RWPE1 (cell line): ENCODE results near the gene EFCAB14.
"Not testable (repeated sequence)": the region's sequence is repeated elsewhere in the genome, so short reads cannot be mapped to it uniquely, and the experiment has no call there.

Experiments
- CTCF ChIA-PET: fragments of 350-600 bp; sonication (Branson Sonifier 250); formaldehyde crosslinking; extraction: SDS; loops from one replicate; lab custom pipeline; 2021; lab: Yijun Ruan, JAX
- POLR2A ChIA-PET: fragments of 400-600 bp; formaldehyde crosslinking; extraction: SDS; loops from one replicate; lab custom pipeline; 2020; ENCODE audit warnings: antibody characterized with exemption; ENCODE audit not compliant: low non-redundant PET; lab: Yijun Ruan, JAX
- DNase-seq: peaks from one replicate; pipeline ENCODE4 v3.0.0; 2012; ENCODE audit warnings: low spot score
- H3K27ac ChIP-seq: fragments of 450-650 bp; 2 replicates; pipeline ENCODE4 v1.5.1; 2017
- CTCF ChIP-seq: fragments of 450-650 bp; conservative IDR thresholded peaks from 2 replicates; pipeline ENCODE4 v1.5.1; 2017; ENCODE audit warnings: low read depth, mild to moderate bottlenecking

The EFCAB14 gene

DNA sequence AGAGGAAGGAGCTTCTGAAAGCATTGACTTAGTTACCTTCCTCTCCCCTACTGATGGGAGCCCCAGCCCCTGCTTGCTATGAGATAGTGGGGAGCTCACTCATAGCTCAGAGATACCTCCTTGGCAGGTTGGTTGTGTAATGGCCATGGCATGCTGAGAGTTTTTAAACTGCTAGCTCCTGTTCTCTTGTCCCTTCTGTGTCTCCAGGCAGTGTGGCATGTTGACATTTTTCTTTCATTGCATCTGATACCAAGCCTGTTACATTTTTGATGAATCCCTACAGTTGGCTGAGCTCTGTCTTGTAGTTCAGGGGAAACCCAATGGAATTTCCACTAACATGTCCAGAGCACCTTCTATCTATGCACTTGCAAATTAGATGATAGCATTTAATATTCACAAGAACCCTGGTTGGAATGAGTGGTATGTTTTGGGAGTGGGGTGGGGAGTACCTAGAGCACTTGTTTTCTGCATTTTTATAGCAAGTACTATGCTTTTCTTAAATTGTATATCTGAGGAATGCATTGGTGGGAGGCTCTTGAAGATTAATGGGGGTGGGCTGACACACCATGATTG, 39.1 kb upstream of the EFCAB14 start:
- no peak for DNase-seq
- H3K27ac ChIP-seq: no peak overlapping the region
- POLR2A ChIA-PET: no interaction called here
- TF ChIP-seq CTCF: no peak
- CTCF ChIA-PET: no interaction called here

GRCh38 chr1:46757247-46757955, 38.5 kb upstream of the EFCAB14 start:
- CTCF ChIA-PET: no interaction called here
- peak; percentile 61 for DNase-seq
- POLR2A ChIA-PET: no interaction called here
- no peak overlapping the region for H3K27ac ChIP-seq
- TF ChIP-seq CTCF: no peak

GRCh38 chr1:46755121-46755520, 36.2 kb upstream of the EFCAB14 start:
- POLR2A ChIA-PET: no interaction called here
- CTCF ChIA-PET: no interaction called here
- no peak for TF ChIP-seq CTCF
- DNase-seq: no peak
- no peak overlapping the region for H3K27ac ChIP-seq

GRCh38 chr1:46754707-46755106, 35.8 kb upstream of the EFCAB14 start:
- H3K27ac ChIP-seq, POLR2A ChIA-PET, DNase-seq: not testable (repeated sequence)
- CTCF ChIA-PET: interaction anchor here (0.6 kb wide), 1 partner anchor 27 kb away, joined by 3 read pairs; no protein-coding TSS in a partner anchor

DNA sequence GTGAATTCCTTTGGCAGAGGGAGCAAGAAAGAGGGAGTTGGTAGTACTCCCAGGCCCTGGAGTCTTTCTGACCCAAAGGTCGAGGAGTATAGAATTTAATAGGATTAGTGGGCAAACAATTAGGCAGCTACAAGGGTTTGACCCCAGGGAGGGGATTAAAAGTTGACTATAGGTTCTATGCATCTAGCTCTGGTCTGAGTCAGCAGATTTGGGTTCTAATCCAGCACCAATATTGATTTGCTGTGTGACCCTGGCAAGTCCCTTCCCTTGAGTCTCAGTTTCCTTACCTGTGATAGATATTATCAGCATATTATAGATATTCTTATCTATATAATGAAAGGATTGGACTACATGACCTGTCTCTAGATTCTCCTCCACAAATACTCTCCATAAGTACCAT, 35.1 kb upstream of the EFCAB14 start:
- no peak for TF ChIP-seq CTCF
- no peak overlapping the region for H3K27ac ChIP-seq
- POLR2A ChIA-PET: no interaction called here
- CTCF ChIA-PET: interaction anchor here (0.6 kb wide), 1 partner anchor 26 kb away, joined by 3 read pairs; no protein-coding TSS in a partner anchor
- DNase-seq: no peak

- POLR2A ChIA-PET: no interaction called here
- peak; percentile 34 for DNase-seq
- CTCF ChIA-PET: interaction anchor here (0.6 to 0.9 kb wide), 2 partner anchors 14 to 425 kb away, joined by 3 read pairs; no protein-coding TSS in a partner anchor
- no peak overlapping the region for H3K27ac ChIP-seq
- TF ChIP-seq CTCF: no peak
Measured at GRCh38 chr1:46749921-46750404, 31.0 kb upstream of the EFCAB14 start.

GRCh38 chr1:46749404-46749803, 30.5 kb upstream of the EFCAB14 start:
- no peak overlapping the region for H3K27ac ChIP-seq
- peak; percentile 20 for DNase-seq
- CTCF ChIA-PET: interaction anchor here (0.6 to 0.9 kb wide), 3 partner anchors 14 to 450 kb away, joined by 3 to 4 read pairs (median 3); no protein-coding TSS in a partner anchor
- POLR2A ChIA-PET: no interaction called here
- TF ChIP-seq CTCF: no peak
